Stimulated activated CD4-positive, alpha-beta T cell treated with anti-CD3 and anti-CD28 coated beads, Interleukin-12 subunit alpha, Interleukin-12 subunit beta, amount 100 ng/mL, for 48 hours (primary cell): ENCODE data around the gene ORMDL3.

ENCODE experiments used
- DNase-seq, 3 donors: peaks; one replicate each; pipeline ENCODE4 v3.0.0-alpha.2; 2020; ENCODE audit warnings: low read depth in 2 of 3, low spot score in 1 of 3

Gene ORMDL3, protein sequence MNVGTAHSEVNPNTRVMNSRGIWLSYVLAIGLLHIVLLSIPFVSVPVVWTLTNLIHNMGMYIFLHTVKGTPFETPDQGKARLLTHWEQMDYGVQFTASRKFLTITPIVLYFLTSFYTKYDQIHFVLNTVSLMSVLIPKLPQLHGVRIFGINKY

DNA sequence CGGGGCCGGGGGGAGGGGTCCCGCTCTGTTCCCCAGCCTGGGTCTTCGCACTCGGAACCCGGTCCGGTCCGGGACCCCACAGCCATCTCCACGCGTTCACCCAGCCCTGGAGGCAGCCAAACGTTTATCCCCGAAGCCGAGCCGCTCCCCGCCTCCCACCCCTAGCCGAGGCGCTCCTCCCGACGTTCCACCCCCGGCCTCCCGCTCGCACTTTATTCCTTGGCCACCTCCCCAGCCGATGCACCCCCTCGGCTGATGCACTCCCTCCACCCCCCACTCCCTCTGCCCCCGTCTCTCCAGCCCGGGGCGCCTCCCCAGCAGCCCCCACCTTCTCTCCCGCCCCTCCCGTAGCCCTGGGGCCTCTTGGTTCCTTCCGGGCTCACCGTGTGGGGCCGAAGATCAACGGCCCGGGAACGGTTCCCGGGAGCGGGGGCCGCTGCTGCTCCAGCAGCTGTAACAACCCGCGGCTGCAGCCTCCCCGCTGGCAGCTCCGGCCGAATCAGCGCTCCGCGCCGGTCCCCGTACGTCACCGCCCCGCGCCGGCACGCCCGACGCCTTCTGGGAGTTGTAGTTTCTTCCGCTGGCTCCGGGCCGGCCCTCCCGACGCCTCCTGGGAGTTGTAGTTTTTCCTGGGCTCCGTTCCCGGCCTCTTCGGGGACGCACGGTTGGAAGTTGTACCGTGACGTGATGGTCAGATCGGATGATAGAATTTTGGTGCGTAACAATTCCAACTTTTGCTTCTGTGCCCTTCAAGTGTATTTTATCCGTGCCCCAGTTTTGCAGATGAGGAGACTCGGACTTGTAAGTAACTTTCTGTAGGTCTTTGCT is at the start of gene ORMDL3, which contains the start of gene LRRC3C:
ORMDL3 (minus strand) TSS at position 501 of the 828 bp plus-strand sequence. CDS start 3,398 bp downstream, outside the sequence.
LRRC3C (plus strand) TSS at position 632 of the 828 bp plus-strand sequence. CDS start 13,792 bp downstream, outside the sequence.
- peak; percentile 87 to 91 (median 89) for DNase-seq

DNA sequence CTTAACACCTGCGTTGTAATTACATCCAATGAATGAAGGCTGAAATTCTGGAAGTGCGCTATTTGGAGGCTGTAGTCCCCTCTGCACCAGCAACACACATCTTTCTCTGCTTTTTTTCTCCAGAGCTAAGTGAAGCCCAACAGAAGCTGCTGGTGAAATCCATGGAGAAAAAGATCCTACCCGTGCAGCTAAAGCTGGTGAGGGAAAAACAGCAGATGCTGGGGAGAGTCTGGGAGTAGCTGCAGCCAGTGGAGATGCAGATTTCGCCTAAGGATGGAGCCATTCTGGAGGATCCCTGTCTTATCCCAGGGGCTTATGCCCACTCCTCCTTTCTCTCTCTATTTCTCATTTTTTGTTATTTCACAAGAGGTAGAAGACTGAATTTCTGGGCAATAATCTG is 48.4 kb upstream of the ORMDL3 start:
- DNase-seq: no peak

DNA sequence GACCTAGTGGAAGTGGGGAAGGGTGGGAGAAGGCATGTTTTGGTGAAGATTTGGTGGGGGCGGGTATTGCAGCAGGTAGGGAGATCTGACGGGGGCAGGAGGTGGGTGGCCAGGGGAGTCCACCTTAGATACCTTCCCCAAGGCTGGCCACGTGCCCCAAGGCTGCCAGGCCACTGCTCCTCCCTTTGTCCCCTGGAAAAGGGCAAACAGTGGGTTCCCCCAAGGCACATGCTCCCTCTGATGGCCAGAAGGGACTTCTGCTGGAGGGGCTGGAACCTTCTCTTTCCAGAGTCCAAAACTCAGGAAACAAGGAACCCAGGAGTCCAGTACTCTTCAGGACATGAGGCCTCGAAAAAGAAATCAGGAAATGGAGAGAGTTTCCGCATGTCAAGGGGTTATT is 47.0 kb upstream of the ORMDL3 start:
- no peak for DNase-seq

DNA sequence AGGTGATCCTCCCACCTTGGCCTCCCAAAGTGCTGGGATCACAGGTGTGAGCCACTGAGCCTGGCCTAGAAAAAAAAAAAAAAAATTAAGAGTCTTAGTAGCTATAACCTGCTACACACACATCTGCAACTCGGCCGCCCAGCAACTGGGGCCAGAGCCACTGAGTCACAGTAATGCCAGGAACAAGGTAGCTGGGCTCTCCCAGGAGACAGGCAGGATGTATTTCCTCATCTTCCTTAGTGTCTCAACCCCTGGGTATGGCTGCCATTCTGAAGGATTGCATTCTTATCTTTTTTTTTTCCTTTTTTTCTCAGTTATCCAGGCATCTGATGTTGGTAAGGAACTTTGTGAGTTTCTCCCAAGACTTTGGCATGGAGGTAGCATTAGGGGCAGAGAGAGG is 46.1 kb upstream of the ORMDL3 start:
- DNase-seq: no peak

DNA sequence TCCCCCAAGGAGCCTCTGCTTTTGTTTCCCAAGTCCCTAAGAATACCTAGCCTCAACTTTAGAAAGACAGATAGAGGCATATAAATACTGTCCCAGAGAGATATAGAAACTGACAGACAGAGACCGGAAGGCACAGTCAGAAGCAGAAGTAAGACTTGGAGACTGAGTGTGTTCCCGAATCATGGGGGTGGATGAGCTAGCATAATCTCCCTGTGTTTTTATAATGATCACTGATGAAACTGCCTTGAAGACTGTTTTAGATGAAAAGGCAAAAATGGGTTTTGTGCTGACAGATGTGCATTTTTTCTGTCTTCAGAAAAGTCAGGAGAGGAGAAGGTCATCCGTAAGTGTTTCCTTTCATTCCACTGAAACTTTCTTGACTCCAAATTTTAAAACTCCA is 44.9 kb upstream of the ORMDL3 start:
- DNase-seq: no peak

DNA sequence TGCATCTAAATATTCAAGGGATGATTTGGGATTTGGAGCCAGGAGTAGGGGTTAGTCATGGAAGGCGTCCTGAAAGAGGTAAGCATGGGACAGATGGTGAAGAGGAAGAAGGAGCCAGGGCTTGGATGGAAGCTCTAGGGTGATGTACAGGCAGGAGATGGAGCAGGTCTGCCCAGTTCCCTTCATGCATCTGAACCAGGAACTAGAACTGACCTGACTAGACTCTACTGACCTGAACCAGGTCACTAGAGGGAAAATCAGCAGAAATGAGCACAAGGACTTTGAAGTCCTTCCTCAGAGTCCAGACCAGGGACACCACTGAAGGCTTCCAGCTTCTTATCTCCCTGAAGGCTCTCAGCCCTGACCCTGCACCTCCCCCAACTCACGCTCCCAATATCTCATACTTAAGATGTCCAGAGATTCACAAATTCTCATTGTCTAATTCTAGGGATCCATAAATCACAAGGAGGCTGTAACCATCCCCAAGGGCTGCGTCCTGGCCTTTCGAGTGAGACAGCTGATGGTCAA is 43.7 kb upstream of the ORMDL3 start:
- no peak for DNase-seq

DNA sequence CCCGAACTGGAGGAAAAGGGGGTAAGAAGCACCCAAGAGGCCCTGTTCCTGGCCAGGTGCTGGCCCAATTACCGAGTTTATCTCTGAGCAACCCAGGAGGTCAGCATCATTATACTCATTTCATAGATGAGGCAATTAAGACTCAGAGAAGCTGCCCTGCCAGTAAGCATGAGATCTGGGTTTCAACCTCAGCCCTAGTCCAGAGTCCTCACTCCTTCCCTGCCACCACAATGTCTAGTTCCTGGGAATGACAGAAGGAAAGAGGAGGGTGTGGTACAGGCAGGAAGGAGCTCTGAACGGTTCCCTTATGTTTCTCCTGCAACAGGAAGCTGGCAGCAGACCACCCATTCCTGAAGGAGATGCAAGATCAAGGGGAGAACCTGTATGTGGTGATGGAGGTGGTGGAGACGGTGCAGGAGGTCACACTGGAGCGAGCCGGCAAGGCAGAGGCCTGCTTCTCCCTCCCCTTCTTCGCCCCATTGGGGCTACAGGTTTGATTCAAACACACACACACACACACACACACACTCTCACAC is 42.8 kb upstream of the ORMDL3 start:
- no peak for DNase-seq

DNA sequence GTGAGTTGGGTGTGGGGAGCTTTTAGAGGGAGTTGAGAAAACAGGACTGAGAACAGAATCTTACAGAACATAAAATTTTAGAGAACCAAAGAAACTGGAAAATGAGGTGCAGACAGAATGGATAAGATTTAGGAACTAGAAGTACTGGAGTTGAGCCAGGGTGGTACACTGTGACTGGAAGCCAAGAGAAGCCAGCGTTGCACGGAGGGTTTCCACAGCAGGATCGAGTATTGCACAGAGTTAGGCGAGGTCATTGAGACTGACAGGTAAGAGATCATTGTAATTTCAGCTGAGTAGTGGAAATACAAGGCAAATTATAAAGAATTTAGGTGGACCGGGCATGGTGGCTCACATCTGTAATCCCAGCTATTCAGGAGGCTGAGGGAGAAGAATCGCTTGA is 42.0 kb upstream of the ORMDL3 start:
- DNase-seq: no peak

DNA sequence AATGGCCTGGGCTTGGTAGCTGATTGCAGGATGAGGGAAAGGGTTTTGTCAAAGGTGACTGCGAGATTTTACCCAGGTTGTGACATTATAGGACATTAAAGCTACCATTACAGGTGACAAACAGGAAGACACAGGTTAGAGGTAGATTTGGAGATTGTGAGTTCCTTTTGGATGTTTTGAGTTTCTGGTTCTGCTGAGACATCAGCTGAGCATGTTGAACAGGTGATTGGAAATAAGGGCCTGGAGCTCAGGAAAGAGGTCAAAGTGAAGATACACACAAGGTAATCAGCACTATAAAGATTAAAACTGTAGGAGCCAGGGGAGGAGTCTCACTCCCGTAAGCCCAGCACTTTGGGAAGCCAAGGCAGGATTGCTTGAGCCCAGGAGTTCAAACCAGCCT is 41.4 kb upstream of the ORMDL3 start:
- no peak for DNase-seq

DNA sequence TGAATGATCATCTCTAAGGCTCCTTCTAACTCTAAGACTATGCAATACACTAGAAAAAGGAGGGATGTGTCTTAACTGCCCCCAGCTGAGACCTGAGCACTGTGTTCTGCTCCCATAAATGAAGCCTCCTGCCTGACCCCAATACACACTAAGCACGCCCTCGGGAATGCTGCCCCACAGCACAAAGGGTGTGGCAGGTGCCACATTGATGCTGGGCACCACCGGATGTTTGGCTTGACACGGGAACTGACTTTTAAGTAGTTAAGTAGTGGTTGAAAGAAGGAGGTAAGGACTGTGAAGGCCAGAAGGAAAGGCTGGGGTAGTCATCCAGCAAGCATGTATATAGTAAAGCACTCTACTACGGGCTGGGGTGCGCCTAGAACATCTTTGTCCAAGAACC is 39.4 kb upstream of the ORMDL3 start:
- DNase-seq: no peak

DNA sequence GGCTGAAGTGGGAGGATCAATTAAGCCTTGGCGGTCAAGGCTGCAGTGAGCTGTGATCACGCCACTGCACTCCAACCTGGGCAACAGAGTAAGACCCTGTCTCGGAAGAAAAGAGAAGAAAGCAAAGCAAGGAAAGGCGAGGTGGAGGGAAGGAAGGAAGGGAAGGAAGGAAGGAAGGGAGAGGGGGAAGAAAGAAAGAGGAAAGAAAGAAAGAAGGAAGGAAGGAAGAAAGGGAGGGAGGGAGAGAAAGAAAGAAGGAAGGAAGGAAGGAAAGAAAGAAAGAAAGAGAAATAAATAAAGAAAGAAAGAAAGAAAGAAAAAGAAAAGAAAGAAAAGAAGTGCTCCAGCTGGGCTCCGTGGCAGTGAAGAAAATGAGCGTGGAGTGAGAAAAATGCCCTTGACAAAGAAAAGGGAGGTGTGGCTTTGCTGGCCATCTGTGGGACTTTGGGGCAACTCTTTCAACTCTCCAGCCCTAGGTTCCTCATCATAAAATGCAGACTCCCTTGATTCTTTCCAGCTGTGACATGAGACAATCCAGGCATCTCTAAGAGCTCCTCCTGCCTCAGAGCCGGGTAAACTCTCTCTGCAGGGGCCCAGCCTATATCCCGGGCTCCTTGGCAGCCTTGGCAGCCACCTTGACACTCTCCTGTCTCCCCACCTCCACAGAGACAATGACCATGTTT is 37.8 kb upstream of the ORMDL3 start:
- DNase-seq: no peak

DNA sequence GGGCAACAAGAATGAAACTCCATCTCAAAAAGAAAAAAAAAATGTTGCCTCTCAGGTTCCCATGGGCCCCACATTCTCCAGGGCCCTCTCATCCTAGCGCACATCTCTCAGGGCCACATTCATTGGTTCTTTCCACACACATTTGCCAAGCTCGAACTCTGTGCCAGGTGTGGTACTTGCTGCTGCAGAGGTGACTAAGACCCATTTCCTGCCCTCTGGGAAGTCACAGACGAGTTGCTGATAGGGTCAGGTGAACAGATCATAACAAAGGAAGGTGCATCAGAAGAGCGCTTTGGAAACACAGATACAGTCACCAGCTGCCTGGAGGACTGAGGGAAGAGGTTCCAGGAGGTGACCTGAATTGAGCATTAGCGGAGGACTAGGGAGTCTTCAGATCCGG is 36.4 kb upstream of the ORMDL3 start:
- peak in 1 of 3 donors; percentile 20 for DNase-seq

DNA sequence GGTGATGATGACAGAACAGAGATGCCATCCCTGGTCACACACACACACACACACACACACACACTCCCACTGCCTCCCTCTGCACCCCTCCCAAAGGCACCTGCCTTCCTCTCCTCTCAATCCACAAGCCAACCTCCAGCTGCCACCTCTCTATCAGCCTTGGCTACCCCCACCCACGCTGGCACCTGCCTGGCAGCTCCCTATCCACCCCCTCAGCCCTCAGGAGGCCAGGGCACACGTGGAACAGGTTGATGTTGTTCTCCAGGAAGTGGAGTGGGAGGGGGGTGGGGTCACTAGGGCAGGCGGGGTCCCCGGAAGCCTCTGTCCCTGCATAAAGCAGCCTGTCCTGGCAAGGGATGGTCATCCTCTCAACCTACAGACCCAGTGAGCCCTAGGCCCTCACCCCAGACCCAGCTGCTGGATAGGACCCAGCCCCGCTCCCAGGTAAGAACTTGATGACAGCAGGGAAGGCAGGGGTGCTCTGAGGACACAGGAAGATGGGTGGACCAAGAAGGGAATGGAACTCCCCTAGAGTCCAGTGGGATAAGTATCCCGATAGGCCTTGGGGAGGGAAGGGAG is 35.3 kb upstream of the ORMDL3 start, which contains the start of gene GSDMA:
GSDMA (plus strand) TSS at position 363 of the 579 bp plus-strand sequence. CDS start 2,684 bp downstream, outside the sequence.
- no peak for DNase-seq

DNA sequence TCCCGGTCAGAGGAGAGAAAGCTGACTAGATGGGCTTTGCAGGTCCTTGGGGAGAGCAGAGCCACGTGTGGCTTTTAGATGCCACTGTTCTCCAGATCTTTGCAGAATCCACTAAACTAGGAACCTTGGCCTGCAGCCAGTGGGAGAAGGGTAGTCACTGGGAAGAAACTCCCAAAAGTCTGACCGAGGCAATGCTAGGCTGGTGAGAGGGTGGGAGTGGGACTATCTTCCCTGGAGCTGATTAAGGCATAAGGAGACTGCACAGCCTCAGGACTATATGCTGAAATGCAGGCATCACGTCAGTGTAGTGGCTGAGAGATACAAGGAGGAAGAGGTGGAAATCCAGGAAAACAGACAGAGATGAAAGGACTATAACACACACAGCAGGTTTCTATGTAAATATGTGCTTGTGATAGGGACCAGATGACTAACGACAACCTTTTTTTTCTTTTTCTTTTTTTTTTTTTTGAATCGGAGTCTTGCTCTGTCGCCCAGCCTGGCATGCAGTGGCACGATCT is 33.2 kb upstream of the ORMDL3 start:
- DNase-seq: no peak

DNA sequence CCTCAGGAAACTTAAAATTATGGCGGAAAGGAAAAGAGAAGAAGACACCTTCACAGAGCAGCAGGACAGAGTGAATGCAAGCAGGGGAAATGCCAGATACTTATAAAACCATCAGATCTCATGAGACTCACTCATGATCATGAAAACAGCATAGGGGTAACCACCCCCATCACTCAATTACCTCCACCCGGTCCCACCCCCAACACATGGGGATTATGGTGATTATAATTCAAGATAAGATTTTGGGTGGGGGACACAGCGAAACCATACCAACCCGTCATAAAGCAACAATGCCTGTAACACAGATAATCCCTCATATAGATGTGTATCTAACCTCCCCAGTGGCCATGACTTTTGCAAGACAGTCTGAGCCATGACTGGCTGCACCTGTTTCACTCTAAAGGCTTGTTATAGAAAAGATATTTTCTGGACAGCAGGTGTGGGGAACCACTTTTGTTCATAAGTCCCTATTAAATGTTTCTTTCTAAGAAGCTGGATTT is 28.4 kb upstream of the ORMDL3 start:
- DNase-seq: no peak

DNA sequence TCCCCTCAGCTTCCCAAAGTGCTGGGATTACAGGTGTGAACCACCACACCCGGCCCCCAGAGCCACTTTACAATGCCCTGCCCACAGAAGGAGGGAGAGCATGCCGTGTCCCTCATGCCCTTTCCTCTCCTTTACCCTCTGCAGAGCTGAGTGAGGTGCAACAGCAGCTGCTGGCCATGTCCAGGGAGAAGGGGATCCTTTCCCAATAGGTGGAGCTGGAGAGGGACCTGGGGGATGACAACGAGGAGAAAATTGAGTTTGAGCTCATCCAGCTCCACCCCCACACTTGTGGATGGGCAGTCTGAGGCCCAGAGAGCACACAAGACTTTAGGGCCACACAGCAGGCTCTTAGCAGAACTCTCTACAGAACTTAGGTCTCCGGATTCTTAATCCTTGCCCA is 27.5 kb upstream of the ORMDL3 start:
- no peak for DNase-seq

DNA sequence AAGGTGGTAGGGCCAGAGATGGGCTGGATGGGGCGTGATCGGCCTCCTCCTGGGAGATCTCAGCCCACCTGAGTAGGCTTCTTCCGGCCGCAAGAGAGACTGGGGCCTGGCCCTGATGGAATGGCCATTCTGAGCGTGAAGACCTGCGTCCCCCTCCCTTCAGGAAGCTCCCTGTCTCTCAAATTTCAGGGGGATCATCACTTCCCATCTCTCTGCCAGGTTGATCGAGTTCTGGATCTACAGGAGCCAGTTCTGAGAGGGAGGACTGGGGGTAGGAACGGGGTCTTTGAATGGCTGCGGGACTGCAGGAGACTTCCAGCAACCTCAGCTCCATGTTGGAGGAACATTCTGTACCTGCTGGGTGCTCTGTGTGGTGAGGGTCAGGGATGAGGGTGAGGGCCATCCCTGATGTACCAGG is 26.1 kb upstream of the ORMDL3 start:
- no peak for DNase-seq

DNA sequence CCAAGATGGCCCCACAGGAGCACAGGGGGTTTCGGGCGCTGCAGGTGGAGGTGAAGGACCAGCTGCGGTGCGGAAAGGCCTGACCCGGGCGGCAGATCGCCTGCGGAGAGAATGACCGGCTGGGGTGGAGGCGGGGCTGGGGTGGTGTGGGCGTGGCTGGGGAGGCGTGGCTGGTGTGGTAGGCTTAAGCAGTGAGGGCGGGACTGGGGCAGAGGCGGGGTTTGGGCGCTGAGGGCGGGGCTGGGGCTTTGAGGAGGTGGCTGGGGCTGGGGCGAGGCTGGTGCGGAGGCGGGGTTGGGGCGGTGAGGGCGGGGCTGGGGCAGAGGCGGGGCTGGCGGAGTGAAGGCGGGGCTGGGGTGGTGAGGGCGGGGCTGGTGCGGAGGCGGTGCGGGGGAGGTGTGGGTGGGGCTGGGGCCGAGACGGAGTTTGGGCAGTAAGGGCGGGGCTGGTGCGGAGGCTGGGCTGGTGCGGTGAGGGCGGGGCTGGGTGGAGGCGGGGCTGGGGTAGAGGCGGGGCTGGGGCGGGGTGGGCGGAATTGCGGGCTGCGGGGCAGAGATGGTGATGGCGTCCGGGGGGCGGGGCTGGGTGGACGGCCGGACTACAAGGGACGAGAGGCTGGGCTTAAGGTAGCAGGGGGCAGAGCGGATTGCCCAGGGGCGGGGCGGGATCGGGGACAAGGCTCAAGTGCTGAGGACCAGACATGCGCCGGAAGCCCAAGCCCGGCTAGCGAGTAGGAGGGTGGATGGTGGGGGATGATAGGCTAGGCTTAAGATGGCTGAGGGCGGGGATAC is 25.5 kb upstream of the ORMDL3 start:
- peak; percentile 88 to 93 (median 90) for DNase-seq

DNA sequence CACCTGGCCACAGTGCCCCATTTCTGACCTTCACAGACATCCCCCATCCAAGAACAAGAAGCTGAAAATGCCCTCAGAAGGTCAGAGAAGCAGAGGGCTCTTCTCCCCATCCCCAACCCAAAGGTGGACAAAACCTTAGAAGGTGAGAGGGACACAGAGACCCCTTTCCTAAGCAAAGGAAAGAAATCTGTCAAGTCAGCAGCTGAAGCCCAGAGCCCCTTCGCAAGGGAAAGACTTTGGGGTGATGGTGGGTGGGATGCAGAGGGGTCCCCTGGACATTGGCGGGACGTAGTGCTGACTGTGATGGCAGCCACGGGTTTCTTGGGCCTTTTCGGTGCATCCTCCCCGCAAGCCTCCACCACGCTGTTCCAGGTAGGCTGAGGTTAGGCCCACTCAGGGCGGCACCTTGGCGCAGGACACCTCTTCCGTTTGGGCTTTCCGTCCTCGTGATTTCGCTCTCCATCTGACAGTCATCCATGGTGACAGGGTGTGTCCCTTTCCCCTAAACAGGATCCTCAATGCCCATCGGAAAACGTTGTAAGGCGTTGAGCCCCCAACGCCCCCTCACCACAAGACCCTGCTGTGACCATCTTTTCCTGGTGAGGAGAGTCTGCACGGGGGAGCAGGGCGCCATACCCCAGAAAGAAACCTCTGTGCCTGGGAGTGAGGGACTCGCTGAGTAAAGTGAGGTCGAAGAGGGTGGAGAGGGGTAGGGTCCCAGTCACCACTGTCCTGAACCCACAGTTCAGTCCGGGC is 24.7 kb upstream of the ORMDL3 start:
- DNase-seq: no peak
